ENCODE results near the gene SASS6.

SASS6 gene

DNA sequence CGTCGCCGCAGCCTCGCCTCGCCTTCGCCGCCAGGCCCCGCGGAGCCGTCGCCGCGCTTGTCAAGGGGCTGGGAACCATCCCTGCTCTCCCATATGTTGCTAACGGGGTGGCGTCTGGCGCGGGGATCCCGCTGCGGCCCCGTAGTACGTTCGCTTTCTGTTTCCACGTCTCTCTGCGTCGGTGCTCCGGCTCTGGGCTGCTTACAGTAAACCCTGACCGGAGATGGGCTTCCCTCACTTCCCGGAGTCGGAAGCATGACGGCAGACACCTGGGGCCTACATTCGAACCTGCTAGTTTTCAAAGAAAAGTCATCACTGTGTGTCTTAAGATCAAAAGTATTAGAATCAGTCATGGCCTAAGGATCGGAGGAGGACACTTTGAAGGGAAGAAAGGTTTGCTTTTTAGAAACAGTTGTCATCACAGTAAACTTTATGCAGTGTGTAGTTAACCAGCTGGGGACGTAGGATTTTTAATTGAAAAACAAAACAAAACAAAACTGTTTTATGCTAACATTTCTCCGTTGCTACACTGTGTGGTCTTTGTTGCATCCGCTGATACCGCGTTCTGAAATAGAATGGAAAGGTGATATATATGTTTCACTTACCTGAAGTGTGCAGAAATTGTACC, 94.0 kb downstream of the SASS6 start:
- DNase-seq: peak; percentile 68 to 80

DNA sequence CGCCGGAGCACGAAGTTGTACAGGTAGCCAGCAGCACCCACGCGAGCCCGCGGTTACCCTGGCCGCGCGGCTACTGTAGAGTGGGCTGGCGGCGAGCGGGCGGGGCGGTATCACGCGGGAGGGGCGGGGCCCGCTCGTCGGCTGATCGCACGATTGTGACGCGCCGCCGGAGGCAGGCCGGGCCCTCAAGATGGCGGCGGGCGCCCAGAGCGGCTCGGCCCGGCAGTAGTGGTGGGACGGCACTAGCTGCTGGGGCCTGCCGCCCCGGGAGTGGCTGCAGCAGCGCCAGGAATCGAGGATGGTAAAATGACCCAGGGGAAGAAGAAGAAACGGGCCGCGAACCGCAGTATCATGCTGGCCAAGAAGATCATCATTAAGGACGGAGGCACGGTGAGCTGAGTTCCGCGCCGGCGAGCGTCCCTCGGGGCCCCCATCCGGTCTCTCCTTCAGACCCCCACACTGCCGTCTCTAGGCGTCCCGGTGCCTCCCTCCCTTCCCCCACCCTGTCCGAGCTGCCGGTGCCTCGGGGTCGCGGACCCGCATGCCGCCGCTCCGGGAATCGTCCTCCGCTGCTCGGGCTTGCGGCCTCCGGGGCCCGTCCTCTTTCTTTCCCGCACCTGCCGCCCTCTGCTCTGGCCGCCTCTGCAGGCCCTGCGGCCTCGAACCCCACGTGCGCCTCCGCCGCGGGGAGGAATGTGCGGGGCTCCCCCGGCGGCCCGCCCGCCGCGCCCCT, 94.6 kb downstream of the SASS6 start:
- DNase-seq: peak; percentile 88 to 91

DNA sequence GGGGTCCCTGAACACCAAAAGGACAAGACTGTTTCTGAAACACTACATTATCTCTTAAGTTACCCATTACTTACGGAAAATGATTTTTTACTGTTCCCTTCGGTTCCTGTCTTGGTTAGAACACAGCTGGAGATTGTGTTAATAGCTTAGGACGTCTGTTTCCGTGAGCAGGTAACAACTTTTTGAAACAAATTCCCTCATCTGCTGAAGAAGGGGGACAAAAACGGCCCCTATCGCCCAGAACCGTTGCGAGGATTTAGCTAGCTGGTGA, 95.1 kb downstream of the SASS6 start:
- DNase-seq: no peak

DNA sequence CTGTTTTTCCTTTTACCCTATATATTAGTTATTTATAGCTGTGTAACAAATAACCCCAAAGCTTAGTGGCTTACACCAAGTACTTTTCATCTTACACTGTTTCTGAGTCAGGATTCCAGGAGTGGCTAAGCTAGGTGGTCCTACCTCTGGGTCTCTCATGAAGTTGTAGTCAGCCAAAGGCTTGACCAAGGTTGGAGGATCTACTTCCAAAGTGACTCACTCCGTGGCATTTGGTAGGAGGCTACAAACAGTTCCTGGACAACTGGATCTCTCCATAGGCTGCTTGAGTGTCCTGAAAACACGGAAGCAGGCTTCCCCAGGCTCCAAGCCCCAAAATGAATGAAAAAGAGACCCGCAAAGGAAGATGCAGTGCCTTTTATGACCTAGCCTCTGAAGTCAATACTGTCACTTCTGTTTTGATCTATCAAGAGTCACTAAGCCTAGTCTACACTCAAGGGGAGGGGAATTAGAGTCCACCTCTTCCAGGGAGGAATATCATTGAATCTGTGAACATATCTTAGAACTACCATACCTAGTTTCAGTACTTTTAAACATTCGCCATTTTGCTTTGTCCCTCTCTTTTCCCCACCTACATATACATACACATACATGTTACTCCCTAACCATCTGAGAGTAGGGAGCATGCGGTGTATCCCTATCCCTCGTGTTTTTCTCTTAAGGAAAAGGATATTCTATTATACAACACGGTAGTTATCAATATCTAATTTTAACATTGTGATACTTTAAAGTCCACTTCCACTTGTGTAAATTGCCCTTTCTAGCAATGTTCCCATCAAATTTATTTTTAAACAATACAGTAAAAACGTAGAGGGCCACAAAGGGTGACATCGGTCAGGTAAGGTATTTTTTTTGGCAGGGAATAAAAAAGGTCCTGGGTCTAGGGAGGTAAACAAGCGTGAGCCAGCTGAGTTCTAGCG, 95.7 kb downstream of the SASS6 start:
- DNase-seq: no peak

DNA sequence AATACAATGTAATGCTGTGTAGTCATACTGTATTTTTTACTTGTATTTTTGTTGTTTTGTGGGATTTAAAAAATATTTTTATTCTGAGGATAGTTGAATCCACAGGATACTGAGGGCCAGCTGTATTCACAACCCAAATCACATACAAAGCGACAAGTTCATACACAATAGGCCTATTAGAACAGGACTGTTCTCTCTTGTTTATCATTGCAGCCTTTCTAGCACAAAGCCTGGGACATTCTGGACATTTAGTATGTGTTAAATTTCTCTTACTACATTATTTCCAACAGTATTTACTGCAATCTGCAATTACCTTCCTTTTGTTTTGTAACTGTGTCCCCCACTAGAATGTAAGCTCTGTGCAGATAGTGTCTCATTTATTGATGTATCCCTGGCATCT, 97.5 kb downstream of the SASS6 start:
- no peak for DNase-seq

DNA sequence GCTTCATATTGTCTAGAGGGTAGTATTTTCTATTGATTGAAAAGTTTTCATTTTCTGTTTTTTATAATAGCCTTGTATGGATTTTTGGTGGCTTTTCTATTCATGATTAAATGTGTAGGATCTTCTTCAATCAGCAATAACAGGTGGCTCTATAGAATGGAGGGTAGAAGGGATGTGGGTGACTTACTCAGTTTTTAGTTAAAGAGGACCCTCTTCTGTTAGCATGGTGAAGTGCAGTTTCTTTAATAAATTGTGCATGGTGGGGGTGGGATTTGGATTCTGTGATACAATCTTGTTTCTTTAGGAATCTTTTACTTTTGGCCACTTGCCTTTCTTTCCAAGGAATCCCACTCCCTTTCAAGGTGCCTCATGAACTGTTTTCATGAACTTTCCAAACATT, 98.3 kb downstream of the SASS6 start:
- no peak for DNase-seq
